ENCODE results near the gene ZNF362.

ZNF362 gene

GRCh38 chr1:33269621-33270020 is 13.3 kb downstream of the ZNF362 start:
- no peak for DNase-seq

- DNase-seq, result no peak
Observed at GRCh38 chr1:33270379-33270778, 14.1 kb downstream of the ZNF362 start.

DNA sequence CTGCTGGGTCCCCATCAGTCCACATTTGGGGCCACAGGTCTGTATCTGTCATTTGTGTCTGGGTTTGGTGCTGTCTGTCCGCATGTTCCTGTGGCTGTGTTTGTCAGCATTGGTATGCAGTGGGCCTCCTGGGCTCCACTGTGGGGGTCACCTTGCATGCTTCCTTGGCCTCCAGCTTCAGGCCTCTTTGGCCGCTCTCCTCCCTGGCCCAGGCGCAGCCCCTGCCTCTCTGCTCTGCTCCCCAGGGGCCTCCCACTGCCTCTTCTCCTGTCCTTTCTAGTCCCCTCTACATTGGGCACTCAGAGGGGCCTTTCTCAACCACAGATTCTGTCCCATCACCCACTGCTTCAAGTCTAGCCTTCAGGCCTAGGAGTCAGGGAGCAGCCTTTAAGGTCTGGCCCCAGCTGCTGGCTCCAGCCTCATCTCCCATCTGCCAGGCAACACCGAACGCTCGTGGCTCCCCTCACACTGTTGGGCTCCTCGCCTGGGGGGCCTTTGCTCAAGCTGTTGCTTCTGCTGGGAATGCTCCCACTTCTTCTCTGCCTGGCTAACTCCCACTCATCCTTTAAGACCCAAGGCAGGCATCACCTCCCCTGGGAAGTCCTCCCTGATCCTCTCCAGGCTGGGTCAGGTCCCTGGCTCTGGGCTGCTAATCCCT is 14.6 kb downstream of the ZNF362 start:
- DNase-seq, result no peak

GRCh38 chr1:33271666-33272505 is 15.6 kb downstream of the ZNF362 start:
- DNase-seq, result no peak

DNA sequence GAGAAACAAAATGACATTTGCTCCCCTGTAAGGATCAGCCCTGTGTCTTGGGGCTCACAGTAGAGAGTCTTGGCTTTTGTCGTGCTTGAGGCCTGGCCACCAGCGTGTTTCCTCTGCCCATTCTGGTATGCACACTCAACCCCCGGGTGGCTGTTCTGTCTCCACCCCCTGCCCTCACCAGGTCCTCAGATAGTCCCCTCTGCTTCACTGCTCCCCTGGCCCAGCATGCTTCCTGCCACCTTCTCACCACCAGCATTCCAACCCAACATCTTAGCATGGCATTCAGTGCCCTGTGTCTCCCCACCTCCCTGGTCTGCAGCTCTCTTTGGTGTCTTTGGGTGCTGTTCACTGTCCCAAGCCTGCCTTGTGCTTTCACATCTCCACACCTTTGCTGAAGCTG is 16.2 kb downstream of the ZNF362 start:
- no peak for DNase-seq

DNA sequence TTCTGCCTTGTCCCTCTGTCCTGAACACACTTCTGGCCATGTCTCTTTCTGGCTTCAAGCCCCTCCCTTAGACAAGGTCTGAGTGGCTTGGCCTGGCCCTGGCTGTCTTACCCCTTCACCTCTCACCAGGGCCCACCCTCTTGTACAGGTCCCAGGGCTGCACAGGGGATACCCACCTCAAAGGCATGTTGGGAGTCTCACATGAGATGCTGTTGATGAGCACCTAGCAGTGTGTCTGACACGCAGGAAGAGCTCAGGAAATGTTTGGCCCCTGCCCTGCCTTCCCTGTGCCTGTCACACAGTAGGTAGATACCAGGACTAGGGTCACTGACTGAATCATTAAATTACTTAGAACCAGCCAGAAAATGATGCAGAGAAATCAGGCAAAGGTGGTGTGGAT is 16.6 kb downstream of the ZNF362 start:
- no peak for DNase-seq

GRCh38 chr1:33273406-33273805 is 17.1 kb downstream of the ZNF362 start:
- DNase-seq, result no peak

- DNase-seq, result no peak
Observed at GRCh38 chr1:33273961-33274371, 17.7 kb downstream of the ZNF362 start.

DNA sequence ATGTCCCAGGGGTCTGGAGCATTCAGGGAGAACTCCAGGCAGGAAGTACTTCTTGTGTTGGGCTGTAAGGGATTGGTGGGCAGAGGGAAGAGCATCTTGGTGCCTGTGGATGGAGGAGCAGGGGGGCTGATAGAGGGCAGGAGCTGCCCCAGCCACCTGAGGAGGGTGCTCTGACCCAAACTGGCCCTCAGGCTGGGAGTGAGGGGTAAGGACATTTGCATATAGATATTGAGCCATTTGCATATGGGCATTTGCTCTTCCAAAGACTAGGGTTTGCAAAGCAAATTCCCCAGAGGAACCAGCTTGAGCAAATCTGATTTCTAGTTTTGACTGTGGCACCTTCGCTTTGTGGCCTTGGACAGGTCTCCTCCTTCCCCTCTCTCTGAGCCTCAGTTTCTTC is 18.2 kb downstream of the ZNF362 start:
- no peak for DNase-seq

- no peak for DNase-seq
Observed at GRCh38 chr1:33275195-33275594, 18.9 kb downstream of the ZNF362 start.

DNA sequence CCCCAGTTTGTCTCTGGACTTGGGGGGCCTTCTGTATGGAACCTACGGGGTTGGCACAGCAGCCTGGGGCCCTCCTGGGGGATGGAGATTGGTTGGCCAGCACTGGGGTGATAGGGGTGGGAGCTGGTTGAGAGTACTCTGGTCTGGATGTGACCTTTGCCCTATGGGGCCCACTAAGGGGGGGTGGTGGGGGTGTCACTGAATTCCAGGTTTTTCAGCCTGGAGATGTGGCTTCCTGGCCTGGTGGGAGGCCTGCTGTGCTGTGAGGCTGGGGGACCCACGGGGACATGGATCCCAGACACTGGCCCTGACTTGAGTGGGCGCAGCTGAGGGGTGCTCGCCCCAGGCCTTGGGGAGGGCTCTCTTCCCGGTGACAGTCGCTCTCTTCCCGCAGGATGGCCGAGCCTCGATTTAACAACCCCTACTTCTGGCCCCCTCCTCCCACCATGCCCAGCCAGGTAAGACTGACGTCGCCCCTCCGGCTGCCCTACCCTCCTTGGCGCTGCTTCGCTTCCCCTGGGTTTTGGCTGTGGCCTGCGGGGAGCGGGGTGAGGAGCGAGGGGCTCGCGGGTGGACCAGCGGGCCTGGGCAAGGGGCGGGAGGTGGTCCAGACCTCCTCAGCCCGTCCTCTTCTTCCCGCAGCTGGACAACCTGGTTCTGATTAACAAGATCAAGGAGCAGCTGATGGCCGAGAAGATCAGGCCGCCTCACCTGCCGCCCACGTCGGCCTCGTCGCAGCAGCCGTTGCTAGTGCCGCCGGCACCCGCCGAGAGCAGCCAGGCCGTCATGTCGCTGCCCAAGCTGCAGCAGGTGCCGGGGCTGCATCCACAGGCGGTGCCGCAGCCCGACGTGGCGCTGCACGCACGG is 19.6 kb downstream of the ZNF362 start:
- DNase-seq, result no peak

DNA sequence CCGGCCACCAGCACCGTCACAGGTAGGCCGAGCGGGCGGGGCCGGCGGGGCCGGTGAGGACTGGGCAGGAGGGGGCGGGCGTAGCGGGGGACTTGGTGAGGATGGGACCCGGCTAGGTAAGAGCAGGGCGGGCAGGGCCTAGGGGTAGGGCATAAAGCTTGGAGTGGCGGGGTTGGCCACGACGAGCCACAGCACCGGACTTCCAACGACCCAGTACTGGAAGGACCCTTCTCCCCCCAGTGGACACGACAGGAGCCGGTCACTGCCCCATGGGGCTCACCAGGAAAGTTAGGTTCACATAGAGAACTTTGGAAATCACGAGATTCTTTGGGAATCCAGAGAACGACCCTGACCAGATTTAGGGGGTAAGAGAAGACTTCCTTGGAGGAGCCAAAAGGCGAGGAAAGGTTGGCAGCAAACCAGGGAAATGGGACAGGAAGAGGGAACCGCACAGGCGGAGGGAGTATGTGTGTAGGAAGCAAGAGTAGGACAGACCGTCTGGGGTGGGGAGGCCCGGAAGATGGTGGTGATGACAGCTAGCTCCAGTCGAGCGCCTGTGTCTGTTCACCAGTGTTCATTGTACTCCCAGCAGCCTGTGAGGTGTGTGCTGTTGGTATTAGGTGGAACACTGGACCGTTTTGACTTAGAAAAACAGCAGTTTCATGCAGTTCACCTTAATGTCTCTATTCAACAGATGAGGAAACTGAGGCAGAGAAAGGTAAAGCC is 20.4 kb downstream of the ZNF362 start:
- DNase-seq, result no peak

- no peak for DNase-seq
Observed at GRCh38 chr1:33277488-33278084, 21.3 kb downstream of the ZNF362 start.

GRCh38 chr1:33280091-33280661 is 23.9 kb downstream of the ZNF362 start:
- no peak for DNase-seq

- DNase-seq, result no peak
Observed at GRCh38 chr1:33281554-33282303, 25.4 kb downstream of the ZNF362 start.

GRCh38 chr1:33282791-33283190 is 26.5 kb downstream of the ZNF362 start:
- no peak for DNase-seq

DNA sequence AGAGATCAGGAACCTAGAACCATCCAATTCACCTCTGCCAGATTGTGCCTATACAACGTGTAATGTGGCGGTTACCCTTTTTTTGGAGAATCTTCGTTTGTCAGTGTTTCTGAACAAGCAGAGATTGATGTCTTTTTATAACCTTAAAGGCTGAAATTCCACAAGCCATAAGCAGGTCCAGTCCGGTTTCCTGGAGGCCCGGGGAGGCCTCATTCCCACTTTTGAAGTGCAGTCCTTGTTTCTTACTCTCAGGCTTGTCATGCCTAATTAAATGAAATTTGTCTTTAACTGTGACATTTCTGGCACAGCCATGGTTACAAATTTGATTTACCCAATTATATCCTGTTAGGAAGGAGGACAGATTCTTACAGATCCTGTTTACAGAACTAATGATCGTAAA is 27.8 kb downstream of the ZNF362 start:
- no peak for DNase-seq

- no peak for DNase-seq
Observed at GRCh38 chr1:33286451-33287185, 30.3 kb downstream of the ZNF362 start.

DNA sequence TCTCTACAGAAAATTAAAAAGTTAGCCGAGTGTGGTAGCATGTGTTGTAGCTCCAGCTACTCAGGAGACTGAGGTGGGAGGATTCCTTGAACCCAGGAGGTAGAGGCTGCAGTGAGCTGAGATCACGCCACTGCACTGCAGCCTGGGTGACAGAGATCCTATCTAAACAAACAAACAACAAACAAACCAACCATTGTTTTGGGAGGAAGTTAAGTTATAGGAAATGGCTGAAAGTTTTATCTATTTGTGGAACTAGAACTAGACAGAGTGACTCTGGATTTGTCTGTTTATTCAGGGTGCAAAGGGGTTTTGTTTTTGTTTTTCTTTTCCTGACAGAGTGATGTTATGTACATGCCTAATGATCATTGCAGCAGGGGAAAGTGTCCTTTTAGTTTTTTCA is 31.0 kb downstream of the ZNF362 start:
- DNase-seq, result no peak
